B cell (primary cell): ENCODE data around the gene PIGQ. TPM values are rescaled to one million over a fixed set of nuclear protein-coding genes. Genes with fewer than 3 reads are reported as not detected.

Experiments
- ATAC-seq: fragments of 200-7000 bp; cut with Tn5 transposase; one replicate; pipeline ENCODE4 v1.10.0; 2021; ENCODE audit warnings: low read depth, mild to moderate bottlenecking, moderate number of reproducible peaks, moderate library complexity
- CTCF ChIA-PET: fragments of 350-600 bp; sonication (Branson Sonifier 250); formaldehyde crosslinking; loops from one replicate; lab custom pipeline; 2021; ENCODE audit warnings: antibody characterized with exemption, inconsistent platforms; lab: Charles Lee
- POLR2A ChIA-PET: fragments of 350-600 bp; sonication (Branson Sonifier 250); formaldehyde crosslinking; loops from one replicate; lab custom pipeline; 2021; ENCODE audit warnings: antibody characterized with exemption; lab: Charles Lee
- DNase-seq: peaks from one replicate; pipeline ENCODE4 v3.0.0; 2013
- H2AFZ ChIP-seq: 2 replicates; pipeline ENCODE4 v1.6.1; 2012; ENCODE audit warnings: mild to moderate bottlenecking, low read depth, low read length; ENCODE audit not compliant: insufficient read depth, poor library complexity, severe bottlenecking
- H3K27ac ChIP-seq, 2 donors: 1 replicate in 1 of 2; 2 replicates in 1 of 2; pipeline ENCODE4 v1.5.1; 2012 to 2013; ENCODE audit warnings: low read length in 2 of 2, mild to moderate bottlenecking in 2 of 2, moderate library complexity in 1 of 2
- H3K27me3 ChIP-seq, 4 experiments: fragments of 200-600 bp in 1 of 4; sonication (generic) in 1 of 4; replicated peaks in 1 of 4; 1 replicate in 2 of 4; 2 replicates in 2 of 4; pipeline versions ENCODE4 v1.6.1 to v1.7.0; 2013 to 2016; ENCODE audit warnings: low read length in 3 of 4, mild to moderate bottlenecking in 2 of 4, mixed read lengths in 1 of 4, moderate library complexity in 1 of 4; ENCODE audit not compliant: insufficient read depth in 4 of 4, control insufficient read depth in 3 of 4; ENCODE audit errors: control extremely low read depth in 1 of 4
- H3K36me3 ChIP-seq, 2 experiments: replicated peaks in 1 of 2; 1 replicate in 1 of 2; 2 replicates in 1 of 2; pipeline versions ENCODE4 v1.6.1 to v1.7.1; 2013; ENCODE audit warnings: low read length in 1 of 2; ENCODE audit not compliant: insufficient read depth in 2 of 2, control insufficient read depth in 1 of 2; ENCODE audit errors: control extremely low read depth in 1 of 2, extremely low read depth in 1 of 2
- H3K4me1 ChIP-seq, 2 donors: fragments of 200-600 bp in 1 of 2; sonication (generic) in 1 of 2; 1 replicate in 1 of 2; 2 replicates in 1 of 2; pipeline versions ENCODE4 v1.5.1 to v1.6.1; 2013 to 2017; ENCODE audit warnings: low read length in 2 of 2; ENCODE audit not compliant: control insufficient read depth in 2 of 2, insufficient read depth in 2 of 2
- H3K4me2 ChIP-seq: replicated peaks from 2 replicates; pipeline ENCODE3; 2012; ENCODE audit warnings: mild to moderate bottlenecking, low read depth, low read length; ENCODE audit not compliant: poor library complexity, severe bottlenecking
- H3K4me3 ChIP-seq, 5 experiments: fragments of 200-600 bp in 1 of 5; sonication (generic) in 1 of 5; 1 replicate in 3 of 5; 2 replicates in 2 of 5; pipeline versions ENCODE4 v1.5.1 to v1.7.0; 2011 to 2016; ENCODE audit warnings: low read length in 4 of 5, mild to moderate bottlenecking in 4 of 5, low read depth in 2 of 5, control low read depth in 1 of 5, moderate library complexity in 1 of 5; ENCODE audit not compliant: insufficient read depth in 1 of 5; ENCODE audit errors: control extremely low read depth in 1 of 5, extremely low read depth in 1 of 5
- H3K79me2 ChIP-seq: fragments of 200-600 bp; sonication (generic); one replicate; pipeline ENCODE4 v1.6.0; 2016; ENCODE audit warnings: low read length; ENCODE audit not compliant: control insufficient read depth, insufficient read depth
- H3K9ac ChIP-seq: fragments of 200-600 bp; sonication (generic); 2 replicates; pipeline ENCODE4 v1.6.1; 2017; ENCODE audit warnings: mild to moderate bottlenecking, low read length, moderate library complexity
- H3K9me3 ChIP-seq, 3 donors: one replicate each; pipeline versions ENCODE4 v1.6.1 to v1.7.1; 2013; ENCODE audit warnings: low read length in 2 of 3; ENCODE audit not compliant: control insufficient read depth in 2 of 3, insufficient read depth in 1 of 3; ENCODE audit errors: control extremely low read depth in 1 of 3
- H4K20me1 ChIP-seq: 2 replicates; pipeline ENCODE4 v1.6.0; 2012; ENCODE audit warnings: mild to moderate bottlenecking, low read length; ENCODE audit not compliant: insufficient read depth, control insufficient read depth, poor library complexity, severe bottlenecking
- H3K27ac Mint-ChIP-seq: one replicate; pipeline ENCODE4 v1.8.0; 2021; ENCODE audit warnings: mixed read lengths
- H3K27me3 Mint-ChIP-seq: one replicate; pipeline ENCODE4 v1.8.0; 2021; ENCODE audit warnings: mixed read lengths
- H3K4me1 Mint-ChIP-seq: one replicate; pipeline ENCODE4 v1.8.0; 2021; ENCODE audit warnings: mixed read lengths
- H3K4me3 Mint-ChIP-seq: one replicate; pipeline ENCODE4 v1.8.0; 2021; ENCODE audit warnings: mixed read lengths
- H3K9me3 Mint-ChIP-seq: one replicate; pipeline ENCODE4 v1.8.0; 2022; ENCODE audit warnings: mixed read lengths; ENCODE audit not compliant: insufficient read depth
- EZH2 ChIP-seq: IDR thresholded peaks from 2 replicates; pipeline ENCODE4 v1.6.1; 2012; ENCODE audit warnings: borderline replicate concordance, low read depth, mild to moderate bottlenecking, moderate library complexity, low read length; ENCODE audit not compliant: insufficient read depth, poor library complexity, severe bottlenecking
- WGBS: methylation state at CpG from one replicate; pipeline ENCODE4 v1.1.5; 2013; ENCODE audit warnings: missing lambda C conversion rate; ENCODE audit not compliant: insufficient coverage; 5-methylcytosine and 5-hydroxymethylcytosine counted together
- intact Hi-C: fragments of 100-400 bp; cut with micrococcal nuclease; formaldehyde crosslinking; loops from one replicate; pipeline ENCODE4 v1.10.0; 2022
- polyA plus RNA-seq: library from polyadenylated mRNA; depleted of rRNA; stranded (reverse); fragments of >200 nt; gene quantifications from 2 replicates; pipeline ENCODE4 v1.2.3, GENCODE V29; 2012
- total RNA-seq, 2 donors: library from RNA; stranded (reverse); fragments of 120-200 nt in 1 of 2; gene quantifications; 1 replicate in 1 of 2; 2 replicates in 1 of 2; pipeline versions ENCODE4 v1.2.3 to v1.2.4, GENCODE V29; 2013 to 2022
- TF ChIP-seq, protein P1 (sequence below): fragments of 200-600 bp; IDR thresholded peaks from one replicate; pipeline ENCODE4 v1.8.0; 2022; ENCODE audit warnings: antibody characterized with exemption, mild to moderate bottlenecking

PIGQ gene
- total and polyA plus RNA-seq, 2 donors (not counting 1 experiment from before 2014, with no cell fraction given) = 56.9 to 68.5 TPM

DNA sequence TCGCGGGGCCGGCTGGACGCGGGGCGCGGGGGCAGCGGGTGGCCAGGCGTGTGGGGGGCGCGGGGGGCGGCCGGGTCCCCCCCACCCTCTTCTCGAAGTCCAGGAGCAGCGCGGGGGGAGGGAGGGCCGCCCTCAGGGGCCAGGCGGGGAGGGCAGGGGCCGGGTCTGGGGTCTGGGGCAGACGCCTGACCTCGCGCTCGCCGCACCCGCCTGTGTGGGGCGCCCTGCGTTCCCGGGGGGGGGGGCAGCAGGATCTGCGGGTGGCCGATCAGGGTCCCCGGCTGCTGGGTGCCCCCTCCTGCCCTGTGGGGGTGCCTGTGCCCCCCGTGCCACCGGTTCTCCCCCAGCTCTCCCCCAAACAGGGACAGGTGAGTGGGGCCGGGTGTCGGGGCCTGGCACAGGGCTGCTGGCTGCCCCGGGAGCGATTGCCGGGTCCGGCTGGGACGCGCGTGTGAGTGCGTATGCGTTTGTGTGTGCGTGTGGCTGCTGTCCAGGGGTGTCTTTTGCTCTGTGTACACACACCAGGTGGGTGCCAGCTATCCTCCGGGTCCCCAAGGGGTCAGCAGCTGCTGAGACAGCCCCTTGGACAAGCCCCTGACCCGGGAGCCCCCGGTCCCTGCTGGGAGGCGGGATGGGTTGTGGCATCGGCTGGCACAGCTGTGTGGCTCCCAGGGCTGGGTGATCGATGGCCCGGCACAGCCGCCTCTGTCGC is 8.9 kb upstream of the PIGQ start:
- H3K27ac Mint-ChIP-seq = no peak overlapping the region
- H3K79me2 ChIP-seq = no peaks in the 10 kb centered on the region
- H3K9ac ChIP-seq = no peak overlapping the region
- peaks cover 0 to 34% (median 10%) of the 10 kb centered on the region in 4 experiments for H3K27me3 ChIP-seq
- H2AFZ ChIP-seq = no peak overlapping the region
- peaks cover 10% of the 10 kb centered on the region for H3K27me3 Mint-ChIP-seq
- peaks cover 0 to 7% (median 0%) of the 10 kb centered on the region in 3 donors for H3K9me3 ChIP-seq
- no peak overlapping the region for H3K4me3 ChIP-seq
- ChIA-PET CTCF (no interaction called here), POLR2A (no interaction called here)
- DNase-seq (no peak), ATAC-seq (no peak)
- intact Hi-C loops = no loop called here
- H3K4me1 ChIP-seq = peaks cover 5 to 6% of the 10 kb centered on the region in 2 donors
- no peak overlapping the region for H3K27ac ChIP-seq
- peak overlapping the region; percentile 57 for H3K4me2 ChIP-seq
- 34% methylated on average over 44 of the region's 54 CpGs for WGBS
- H4K20me1 ChIP-seq = no peaks in the 10 kb centered on the region
- TF ChIP-seq, protein P1, sequence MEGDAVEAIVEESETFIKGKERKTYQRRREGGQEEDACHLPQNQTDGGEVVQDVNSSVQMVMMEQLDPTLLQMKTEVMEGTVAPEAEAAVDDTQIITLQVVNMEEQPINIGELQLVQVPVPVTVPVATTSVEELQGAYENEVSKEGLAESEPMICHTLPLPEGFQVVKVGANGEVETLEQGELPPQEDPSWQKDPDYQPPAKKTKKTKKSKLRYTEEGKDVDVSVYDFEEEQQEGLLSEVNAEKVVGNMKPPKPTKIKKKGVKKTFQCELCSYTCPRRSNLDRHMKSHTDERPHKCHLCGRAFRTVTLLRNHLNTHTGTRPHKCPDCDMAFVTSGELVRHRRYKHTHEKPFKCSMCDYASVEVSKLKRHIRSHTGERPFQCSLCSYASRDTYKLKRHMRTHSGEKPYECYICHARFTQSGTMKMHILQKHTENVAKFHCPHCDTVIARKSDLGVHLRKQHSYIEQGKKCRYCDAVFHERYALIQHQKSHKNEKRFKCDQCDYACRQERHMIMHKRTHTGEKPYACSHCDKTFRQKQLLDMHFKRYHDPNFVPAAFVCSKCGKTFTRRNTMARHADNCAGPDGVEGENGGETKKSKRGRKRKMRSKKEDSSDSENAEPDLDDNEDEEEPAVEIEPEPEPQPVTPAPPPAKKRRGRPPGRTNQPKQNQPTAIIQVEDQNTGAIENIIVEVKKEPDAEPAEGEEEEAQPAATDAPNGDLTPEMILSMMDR = no peak
- TF ChIP-seq EZH2 = no peak
- H3K4me3 Mint-ChIP-seq = no peak overlapping the region
- peaks cover 2% of the 10 kb centered on the region for H3K4me1 Mint-ChIP-seq
- no peaks in the 10 kb centered on the region for H3K36me3 ChIP-seq
- H3K9me3 Mint-ChIP-seq = no peaks in the 10 kb centered on the region

DNA sequence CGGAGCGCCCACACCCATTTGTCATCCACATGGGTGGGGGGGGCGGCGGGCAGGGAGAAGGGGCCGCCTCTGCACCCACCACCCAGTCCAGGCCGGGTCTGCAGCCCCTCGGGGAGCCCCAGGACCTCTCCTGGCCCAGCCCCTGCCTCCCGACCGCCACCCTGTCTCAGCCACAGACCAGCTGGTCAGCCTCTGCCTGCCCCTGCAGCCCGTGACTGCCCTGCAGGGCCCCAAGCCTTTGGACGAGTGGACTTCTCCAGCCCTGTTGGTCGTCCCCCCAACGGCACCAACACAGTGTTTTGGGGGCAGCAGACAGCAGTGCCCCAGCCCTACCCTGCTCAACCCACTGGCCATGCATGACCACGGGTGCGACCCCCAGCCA is 8.4 kb upstream of the PIGQ start:
- Histone ChIP-seq H3K27ac (no peak overlapping the region), H3K27me3 (peaks cover 0 to 34% (median 10%) of the 10 kb centered on the region in 4 experiments), H3K9me3 (peaks cover 0 to 7% (median 0%) of the 10 kb centered on the region in 3 donors), H4K20me1 (no peaks in the 10 kb centered on the region), H2AFZ (no peak overlapping the region), H3K79me2 (peaks cover 2% of the 10 kb centered on the region), H3K4me1 (peaks cover 10 to 11% of the 10 kb centered on the region in 2 donors), H3K9ac (no peak overlapping the region), H3K4me2 (no peak overlapping the region), H3K4me3 (no peak overlapping the region), H3K36me3 (no peaks in the 10 kb centered on the region)
- 82% methylated on average over 13 of the region's 15 CpGs for WGBS
- DNase-seq (no peak), ATAC-seq (no peak)
- no peak overlapping the region for H3K27ac Mint-ChIP-seq
- ChIA-PET CTCF (no interaction called here), POLR2A (no interaction called here)
- intact Hi-C loops = no loop called here
- no peak for TF ChIP-seq EZH2
- TF ChIP-seq, protein P1 = no peak
- H3K4me1 Mint-ChIP-seq = peaks cover 4% of the 10 kb centered on the region
- no peak overlapping the region for H3K4me3 Mint-ChIP-seq
- H3K27me3 Mint-ChIP-seq = peaks cover 10% of the 10 kb centered on the region
- no peaks in the 10 kb centered on the region for H3K9me3 Mint-ChIP-seq
